ENCODE measurements around the gene BCO2.

The BCO2 gene, protein sequence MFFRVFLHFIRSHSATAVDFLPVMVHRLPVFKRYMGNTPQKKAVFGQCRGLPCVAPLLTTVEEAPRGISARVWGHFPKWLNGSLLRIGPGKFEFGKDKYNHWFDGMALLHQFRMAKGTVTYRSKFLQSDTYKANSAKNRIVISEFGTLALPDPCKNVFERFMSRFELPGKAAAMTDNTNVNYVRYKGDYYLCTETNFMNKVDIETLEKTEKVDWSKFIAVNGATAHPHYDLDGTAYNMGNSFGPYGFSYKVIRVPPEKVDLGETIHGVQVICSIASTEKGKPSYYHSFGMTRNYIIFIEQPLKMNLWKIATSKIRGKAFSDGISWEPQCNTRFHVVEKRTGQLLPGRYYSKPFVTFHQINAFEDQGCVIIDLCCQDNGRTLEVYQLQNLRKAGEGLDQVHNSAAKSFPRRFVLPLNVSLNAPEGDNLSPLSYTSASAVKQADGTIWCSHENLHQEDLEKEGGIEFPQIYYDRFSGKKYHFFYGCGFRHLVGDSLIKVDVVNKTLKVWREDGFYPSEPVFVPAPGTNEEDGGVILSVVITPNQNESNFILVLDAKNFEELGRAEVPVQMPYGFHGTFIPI

DNA sequence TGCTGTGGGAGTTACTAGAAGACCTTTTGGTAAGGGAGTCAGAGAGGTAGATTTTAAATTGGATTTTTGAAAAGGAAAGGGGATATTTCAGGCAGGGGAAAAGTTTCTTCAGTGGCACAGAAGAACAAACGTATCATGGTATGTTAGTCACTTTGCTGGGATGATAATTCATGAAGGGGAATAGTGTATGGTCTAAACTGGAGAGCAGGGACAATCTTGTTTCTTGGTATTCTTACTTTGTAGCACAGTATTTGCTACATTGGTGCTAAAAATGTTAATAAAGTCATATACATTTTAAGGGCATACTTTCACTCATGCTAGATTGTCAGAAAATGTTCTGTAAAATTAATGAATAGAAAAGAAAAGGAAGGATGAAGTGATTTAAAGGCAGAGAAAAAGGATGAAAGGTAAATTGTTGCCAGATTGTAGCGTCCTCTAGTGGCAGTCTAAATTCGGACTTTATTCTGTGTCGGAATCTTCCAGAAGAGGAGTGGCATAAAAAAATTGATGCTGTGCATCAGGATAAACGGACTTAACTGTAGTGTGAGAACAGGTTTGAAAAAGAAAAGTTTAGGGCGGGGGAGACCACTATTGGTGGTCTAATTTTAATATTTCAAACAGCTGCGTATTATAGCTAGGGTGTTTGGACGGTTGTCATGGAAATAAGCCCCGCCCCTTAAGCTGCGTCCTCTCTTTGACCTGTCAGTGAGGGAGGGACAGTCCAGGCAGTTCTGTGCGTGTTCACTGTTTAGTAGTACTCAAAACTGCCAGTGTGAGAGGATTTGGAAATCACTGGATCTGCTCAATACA is at the start of gene BCO2:
TSS of gene BCO2 (plus strand) at position 724 of the 810 bp plus-strand sequence. CDS start 90 bp downstream, outside the sequence.
- TF ChIP-seq, protein P1, sequence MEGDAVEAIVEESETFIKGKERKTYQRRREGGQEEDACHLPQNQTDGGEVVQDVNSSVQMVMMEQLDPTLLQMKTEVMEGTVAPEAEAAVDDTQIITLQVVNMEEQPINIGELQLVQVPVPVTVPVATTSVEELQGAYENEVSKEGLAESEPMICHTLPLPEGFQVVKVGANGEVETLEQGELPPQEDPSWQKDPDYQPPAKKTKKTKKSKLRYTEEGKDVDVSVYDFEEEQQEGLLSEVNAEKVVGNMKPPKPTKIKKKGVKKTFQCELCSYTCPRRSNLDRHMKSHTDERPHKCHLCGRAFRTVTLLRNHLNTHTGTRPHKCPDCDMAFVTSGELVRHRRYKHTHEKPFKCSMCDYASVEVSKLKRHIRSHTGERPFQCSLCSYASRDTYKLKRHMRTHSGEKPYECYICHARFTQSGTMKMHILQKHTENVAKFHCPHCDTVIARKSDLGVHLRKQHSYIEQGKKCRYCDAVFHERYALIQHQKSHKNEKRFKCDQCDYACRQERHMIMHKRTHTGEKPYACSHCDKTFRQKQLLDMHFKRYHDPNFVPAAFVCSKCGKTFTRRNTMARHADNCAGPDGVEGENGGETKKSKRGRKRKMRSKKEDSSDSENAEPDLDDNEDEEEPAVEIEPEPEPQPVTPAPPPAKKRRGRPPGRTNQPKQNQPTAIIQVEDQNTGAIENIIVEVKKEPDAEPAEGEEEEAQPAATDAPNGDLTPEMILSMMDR (IDR thresholded peaks at IDR 0.05; ENCODE audit: insufficient read depth, low read depth, low read length, missing control alignments): peak; percentile 86
- H3K4me3 ChIP-seq (ENCODE audit: low read length): no peak within 1 kb of the TSS
- DNase-seq (ENCODE audit: low read depth): peak; percentile 74

DNA sequence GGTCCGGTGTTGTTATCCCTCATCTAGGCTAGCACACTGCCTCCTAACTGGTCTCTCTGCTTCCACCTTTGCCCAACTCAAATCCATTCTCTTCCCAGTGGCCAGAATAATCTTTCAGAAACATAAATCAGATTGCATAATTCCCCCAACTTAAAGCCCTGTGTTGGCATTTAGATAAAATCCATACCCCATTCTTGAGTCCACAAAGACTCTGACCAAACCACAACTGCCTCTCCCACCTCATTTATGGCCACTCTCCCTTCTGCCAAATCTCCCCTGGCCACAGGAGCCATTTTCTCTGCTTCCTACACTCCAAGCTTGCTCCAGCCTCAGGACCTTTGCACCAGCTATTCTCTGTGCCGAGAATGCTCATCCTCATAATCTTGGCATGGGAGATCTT is 48.3 kb upstream of the BCO2 start:
- TF ChIP-seq, protein P1 (IDR thresholded peaks at IDR 0.05; ENCODE audit: insufficient read depth, low read depth, low read length, missing control alignments): no peak
- DNase-seq (ENCODE audit: low read depth): no peak

DNA sequence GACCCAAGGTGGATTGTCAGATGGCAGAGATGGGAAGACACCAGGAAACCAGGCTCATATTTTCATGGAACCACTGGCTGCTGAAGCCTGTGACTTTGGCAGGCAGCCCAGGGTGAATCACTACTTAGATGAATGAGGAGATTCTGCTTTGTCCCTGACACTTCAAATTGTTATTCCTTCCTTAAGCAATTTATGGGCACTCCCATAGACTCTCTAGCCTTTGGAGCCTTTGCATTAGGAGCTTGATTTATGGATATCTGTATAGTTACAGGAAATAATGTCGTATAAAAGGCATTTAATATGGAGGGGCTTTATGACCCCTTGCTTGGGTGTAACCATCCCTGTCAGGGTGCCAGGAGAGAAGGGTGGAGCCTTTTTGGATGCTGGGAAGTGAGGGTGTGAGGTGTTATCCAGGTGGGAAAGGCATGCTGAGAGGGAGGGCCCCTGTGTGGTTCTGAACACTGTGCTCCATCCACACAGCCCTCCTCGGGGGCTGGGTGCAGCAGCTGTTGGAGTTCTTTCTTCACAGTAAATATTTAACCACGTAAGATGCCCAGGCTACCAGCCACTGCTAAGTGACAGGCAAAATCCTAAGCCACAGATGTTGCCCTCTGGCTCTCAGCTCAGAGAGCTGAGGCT is 46.7 kb upstream of the BCO2 start:
- DNase-seq (ENCODE audit: low read depth): peak; percentile 87
- no peak overlapping the region for H3K4me3 ChIP-seq (ENCODE audit: low read length)
- TF ChIP-seq, protein P1 (IDR thresholded peaks at IDR 0.05; ENCODE audit: insufficient read depth, low read depth, low read length, missing control alignments): no peak

More for the DNA sequence above, 48.3 kb upstream of the BCO2 start:
- H3K4me3 ChIP-seq (ENCODE audit: low read length): no peak overlapping the region

DNA sequence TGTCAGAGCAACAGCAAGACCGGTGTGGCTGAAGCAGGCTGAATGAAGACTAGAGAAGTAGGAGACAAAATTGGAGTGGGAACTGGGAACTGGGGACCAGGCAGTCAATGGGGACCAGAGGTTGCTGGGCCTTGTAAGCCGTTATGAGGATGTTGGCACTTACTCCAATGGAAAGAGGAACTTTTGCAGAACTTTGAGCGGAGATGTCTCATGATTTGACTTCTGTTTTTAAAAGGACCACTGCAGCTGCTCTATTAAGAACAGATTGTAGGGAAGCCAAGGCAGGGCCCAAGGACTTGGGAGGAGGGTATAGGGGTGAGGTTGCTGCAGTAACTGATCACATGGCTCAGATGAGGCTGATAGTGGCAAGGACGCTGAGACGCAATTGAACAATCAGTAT is 45.7 kb upstream of the BCO2 start:
- H3K4me3 ChIP-seq (ENCODE audit: low read length): no peak overlapping the region
- no peak for DNase-seq (ENCODE audit: low read depth)
- TF ChIP-seq, protein P1 (IDR thresholded peaks at IDR 0.05; ENCODE audit: insufficient read depth, low read depth, low read length, missing control alignments): no peak

DNA sequence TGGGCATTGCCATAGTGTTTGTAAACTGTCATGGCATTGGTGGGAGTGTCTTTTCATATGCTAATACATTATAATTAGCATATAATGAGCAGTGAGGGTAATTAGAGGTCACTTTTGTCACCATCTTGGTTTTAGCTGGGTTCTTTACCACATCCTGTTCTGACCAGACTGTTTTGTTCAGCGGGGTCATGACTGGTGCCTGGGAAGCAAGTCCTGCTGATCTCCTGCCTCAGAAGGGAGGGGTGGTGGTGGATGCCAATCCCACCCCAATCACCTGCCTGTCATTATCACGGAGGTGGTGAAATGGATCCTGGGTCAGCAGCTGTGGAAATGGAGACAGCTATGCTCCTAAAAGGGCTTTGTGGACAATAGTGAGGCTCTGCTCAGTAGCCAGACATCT is 42.6 kb upstream of the BCO2 start:
- H3K4me3 ChIP-seq (ENCODE audit: low read length): no peak overlapping the region

DNA sequence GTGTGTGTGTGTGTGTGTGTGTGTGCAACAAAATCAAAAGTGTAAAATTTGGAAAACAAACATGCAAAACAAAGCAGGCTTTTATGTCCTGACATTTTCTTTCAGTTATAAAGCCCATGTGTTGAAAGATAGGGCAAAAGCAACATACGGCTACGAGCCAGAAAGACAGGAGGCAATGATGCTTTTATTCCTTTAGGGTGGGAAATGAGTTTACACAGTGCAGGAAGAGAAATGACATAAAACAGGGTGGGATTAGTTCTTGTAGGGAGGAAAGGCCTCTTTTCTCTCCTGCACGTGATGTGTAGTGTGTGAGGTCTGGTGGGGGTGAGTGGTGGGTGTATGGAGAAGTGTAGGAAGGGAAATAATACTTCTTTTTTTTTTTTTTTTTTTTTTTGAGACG is 40.8 kb upstream of the BCO2 start:
- no peak for DNase-seq (ENCODE audit: low read depth)
- H3K4me3 ChIP-seq (ENCODE audit: low read length): no peak overlapping the region
- TF ChIP-seq, protein P1 (IDR thresholded peaks at IDR 0.05; ENCODE audit: insufficient read depth, low read depth, low read length, missing control alignments): no peak

More for the DNA sequence above, 42.6 kb upstream of the BCO2 start:
- DNase-seq (ENCODE audit: low read depth): no peak
- TF ChIP-seq, protein P1 (IDR thresholded peaks at IDR 0.05; ENCODE audit: insufficient read depth, low read depth, low read length, missing control alignments): no peak

All from epithelial cell of esophagus (primary cell).